ENCODE measurements around the gene CAGE1.
A peak's percentile ranks its signal among the peaks of the same experiment; 100 is the strongest.

The CAGE1 gene

GRCh38 chr6:7433121-7433617 lies 43.6 kb upstream of the CAGE1 start:
- no peak for TF ChIP-seq CTCF (IDR thresholded peaks at IDR 0.05)
- no peaks in the 10 kb centered on the region for H3K36me3 ChIP-seq (ENCODE audit: control insufficient read depth, insufficient read depth, low read length)
- peaks cover 16% of the 10 kb centered on the region for H3K4me1 ChIP-seq
- no peaks in the 10 kb centered on the region for H3K79me2 ChIP-seq
- no peak overlapping the region for H3K4me3 ChIP-seq (ENCODE audit: low read depth, low read length)
- no peaks in the 10 kb centered on the region for H3K9me3 ChIP-seq (ENCODE audit: control insufficient read depth, low read length)
- peak overlapping the region; percentile 26 for H3K27ac ChIP-seq
- H3K4me2 ChIP-seq (ENCODE audit: low read length): no peak overlapping the region
- H2AFZ ChIP-seq: peak overlapping the region; percentile 64
- H3K9ac ChIP-seq: no peak overlapping the region
- H3K27me3 ChIP-seq (ENCODE audit: control insufficient read depth, insufficient read depth, low read length): no peaks in the 10 kb centered on the region

GRCh38 chr6:7432391-7433120 lies 43.0 kb upstream of the CAGE1 start:
- Histone ChIP-seq H3K79me2 (no peaks in the 10 kb centered on the region), H3K36me3 (ENCODE audit: control insufficient read depth, insufficient read depth, low read length) (no peaks in the 10 kb centered on the region)
- TF ChIP-seq CTCF (IDR thresholded peaks at IDR 0.05): no peak

GRCh38 chr6:7431674-7432390 lies 42.3 kb upstream of the CAGE1 start:
- H3K4me3 ChIP-seq (ENCODE audit: low read depth, low read length): no peak overlapping the region
- no peaks in the 10 kb centered on the region for H3K79me2 ChIP-seq
- no peaks in the 10 kb centered on the region for H3K36me3 ChIP-seq (ENCODE audit: control insufficient read depth, insufficient read depth, low read length)
- no peak for TF ChIP-seq CTCF (IDR thresholded peaks at IDR 0.05)
- peak overlapping the region; percentile 64 for H2AFZ ChIP-seq
- H3K27me3 ChIP-seq (ENCODE audit: control insufficient read depth, insufficient read depth, low read length): no peaks in the 10 kb centered on the region
- no peaks in the 10 kb centered on the region for H3K9me3 ChIP-seq (ENCODE audit: control insufficient read depth, low read length)
- no peak overlapping the region for H3K9ac ChIP-seq
- peaks cover 16% of the 10 kb centered on the region for H3K4me1 ChIP-seq
- H3K27ac ChIP-seq: peak overlapping the region; percentile 26
- H3K4me2 ChIP-seq (ENCODE audit: low read length): no peak overlapping the region

More at GRCh38 chr6:7432391-7433120, 43.0 kb upstream of the CAGE1 start:
- Histone ChIP-seq H3K4me3 (ENCODE audit: low read depth, low read length) (no peak overlapping the region), H3K27me3 (ENCODE audit: control insufficient read depth, insufficient read depth, low read length) (no peaks in the 10 kb centered on the region), H3K27ac (peak overlapping the region; percentile 26), H3K9ac (no peak overlapping the region), H3K4me2 (ENCODE audit: low read length) (no peak overlapping the region), H2AFZ (peak overlapping the region; percentile 64), H3K9me3 (ENCODE audit: control insufficient read depth, low read length) (no peaks in the 10 kb centered on the region), H3K4me1 (peaks cover 16% of the 10 kb centered on the region)

- Histone ChIP-seq H3K4me2 (ENCODE audit: low read length) (no peak overlapping the region), H2AFZ (peak overlapping the region; percentile 64), H3K9ac (no peak overlapping the region), H3K27ac (no peak overlapping the region), H3K4me3 (ENCODE audit: low read depth, low read length) (no peak overlapping the region), H3K36me3 (ENCODE audit: control insufficient read depth, insufficient read depth, low read length) (no peaks in the 10 kb centered on the region), H3K79me2 (no peaks in the 10 kb centered on the region), H3K27me3 (ENCODE audit: control insufficient read depth, insufficient read depth, low read length) (no peaks in the 10 kb centered on the region), H3K4me1 (peaks cover 16% of the 10 kb centered on the region), H3K9me3 (ENCODE audit: control insufficient read depth, low read length) (no peaks in the 10 kb centered on the region)
- TF ChIP-seq CTCF (IDR thresholded peaks at IDR 0.05): no peak
Measured at GRCh38 chr6:7431313-7431673, 41.8 kb upstream of the CAGE1 start.
